Coronary artery (tissue), 2 donors: Measurements from ENCODE around the gene MEIKIN.
"Not testable (repeated sequence)": the region's sequence is repeated elsewhere in the genome, so short reads cannot be mapped to it uniquely, and the experiment has no call there.

Experiments used
- DNase-seq: peaks from one replicate; pipeline ENCODE4 v3.0.0-alpha.2; 2017; ENCODE audit warnings: low spot score
- H3K27ac ChIP-seq, 2 donors: fragments of 200-600 bp; sonication (generic); one replicate each; pipeline ENCODE4 v1.5.1; 2016 to 2019
- H3K4me3 ChIP-seq: fragments of 200-600 bp; sonication (generic); 2 replicates; pipeline ENCODE4 v1.5.1; 2016; ENCODE audit warnings: mild to moderate bottlenecking, moderate library complexity
- TF ChIP-seq, protein P1 (sequence below): fragments of 200-600 bp; sonication (generic); IDR thresholded peaks from one replicate; pipeline ENCODE4 v1.5.1; 2019; ENCODE audit warnings: antibody characterized with exemption

The MEIKIN gene

DNA sequence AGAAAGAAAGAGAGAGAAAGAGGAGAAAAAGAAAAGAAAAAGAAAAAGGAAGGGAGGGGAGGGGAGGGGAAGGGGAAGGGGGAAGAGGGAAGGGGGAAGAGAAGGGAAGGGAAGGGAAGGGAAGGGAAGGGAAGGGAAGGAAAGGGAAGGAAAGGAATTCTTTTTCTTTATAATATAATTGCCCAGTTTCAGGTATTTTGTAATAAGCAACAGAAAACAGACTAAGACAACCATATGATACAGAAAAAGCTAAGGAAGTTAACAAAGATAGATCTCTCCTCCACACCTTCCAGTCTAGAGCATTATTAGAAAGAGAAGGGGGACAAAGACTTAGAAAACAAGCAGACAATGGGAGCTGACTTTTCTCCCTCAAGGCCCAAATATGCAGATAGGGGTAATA, 31.0 kb downstream of the MEIKIN start:
- no peak overlapping the region for H3K4me3 ChIP-seq
- no peak overlapping the region for H3K27ac ChIP-seq
- no peak for DNase-seq
- TF ChIP-seq, protein P1, sequence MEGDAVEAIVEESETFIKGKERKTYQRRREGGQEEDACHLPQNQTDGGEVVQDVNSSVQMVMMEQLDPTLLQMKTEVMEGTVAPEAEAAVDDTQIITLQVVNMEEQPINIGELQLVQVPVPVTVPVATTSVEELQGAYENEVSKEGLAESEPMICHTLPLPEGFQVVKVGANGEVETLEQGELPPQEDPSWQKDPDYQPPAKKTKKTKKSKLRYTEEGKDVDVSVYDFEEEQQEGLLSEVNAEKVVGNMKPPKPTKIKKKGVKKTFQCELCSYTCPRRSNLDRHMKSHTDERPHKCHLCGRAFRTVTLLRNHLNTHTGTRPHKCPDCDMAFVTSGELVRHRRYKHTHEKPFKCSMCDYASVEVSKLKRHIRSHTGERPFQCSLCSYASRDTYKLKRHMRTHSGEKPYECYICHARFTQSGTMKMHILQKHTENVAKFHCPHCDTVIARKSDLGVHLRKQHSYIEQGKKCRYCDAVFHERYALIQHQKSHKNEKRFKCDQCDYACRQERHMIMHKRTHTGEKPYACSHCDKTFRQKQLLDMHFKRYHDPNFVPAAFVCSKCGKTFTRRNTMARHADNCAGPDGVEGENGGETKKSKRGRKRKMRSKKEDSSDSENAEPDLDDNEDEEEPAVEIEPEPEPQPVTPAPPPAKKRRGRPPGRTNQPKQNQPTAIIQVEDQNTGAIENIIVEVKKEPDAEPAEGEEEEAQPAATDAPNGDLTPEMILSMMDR, result no peak

DNA sequence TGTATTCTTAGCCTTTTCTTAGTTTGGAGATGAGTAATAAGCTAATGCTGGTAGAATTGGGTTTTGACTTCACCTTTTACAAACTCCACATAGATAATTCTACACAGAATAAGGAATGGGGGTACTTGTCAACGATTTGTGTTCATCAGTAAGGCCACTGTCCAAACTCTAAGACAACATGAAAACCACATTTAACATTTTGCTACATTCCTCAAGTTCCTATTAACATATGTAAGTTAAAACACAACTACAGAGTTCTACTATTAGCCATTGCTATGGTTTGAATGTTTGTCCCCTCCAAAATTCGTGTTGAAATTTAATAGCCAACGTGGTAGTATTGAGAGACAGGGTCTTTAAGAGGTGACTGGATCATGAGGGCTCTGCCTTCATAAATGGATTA, 31.9 kb downstream of the MEIKIN start:
- no peak for DNase-seq
- TF ChIP-seq, protein P1, result no peak
- H3K27ac ChIP-seq, result no peak overlapping the region
- no peak overlapping the region for H3K4me3 ChIP-seq

DNA sequence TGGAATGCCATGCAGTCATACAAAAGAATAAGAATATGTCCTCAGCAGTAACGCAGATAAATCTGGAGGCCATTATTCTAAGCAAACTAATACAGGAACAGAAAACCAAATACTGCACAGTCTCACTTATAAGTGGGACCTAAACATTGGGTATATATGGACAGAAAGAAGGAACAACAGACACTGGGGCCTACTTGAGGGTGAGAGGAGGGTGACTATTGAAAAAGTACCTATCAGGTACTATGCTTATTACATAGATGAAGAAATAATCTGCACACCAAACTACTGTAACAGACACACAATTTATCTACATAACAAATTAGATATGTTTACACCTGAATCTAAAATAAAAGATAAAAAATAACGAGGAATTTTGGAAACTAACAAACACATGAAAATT, 38.8 kb downstream of the MEIKIN start:
- no peak for DNase-seq
- TF ChIP-seq, protein P1, result no peak
- no peak overlapping the region for H3K4me3 ChIP-seq
- no peak overlapping the region for H3K27ac ChIP-seq

DNA sequence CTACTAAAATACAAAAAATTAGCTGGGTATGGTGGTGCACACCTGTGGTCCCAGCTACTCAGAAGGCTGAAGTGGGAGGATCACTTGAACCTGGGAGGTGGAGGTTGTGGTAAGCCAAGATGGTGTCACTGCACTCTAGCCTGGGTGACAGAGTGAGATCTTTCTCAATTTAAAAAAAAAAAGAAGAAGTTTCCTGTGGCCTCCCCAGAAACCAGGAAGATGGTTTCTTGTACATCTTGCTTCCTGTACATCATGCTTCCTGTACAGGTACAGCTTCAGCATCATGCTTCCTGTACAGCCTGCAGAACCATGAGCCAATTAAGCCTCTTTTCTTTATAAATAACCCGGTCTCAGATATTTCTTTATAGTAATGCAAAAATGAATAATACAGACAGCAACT, 43.2 kb downstream of the MEIKIN start:
- H3K27ac ChIP-seq, DNase-seq, H3K4me3 ChIP-seq: not testable (repeated sequence)

DNA sequence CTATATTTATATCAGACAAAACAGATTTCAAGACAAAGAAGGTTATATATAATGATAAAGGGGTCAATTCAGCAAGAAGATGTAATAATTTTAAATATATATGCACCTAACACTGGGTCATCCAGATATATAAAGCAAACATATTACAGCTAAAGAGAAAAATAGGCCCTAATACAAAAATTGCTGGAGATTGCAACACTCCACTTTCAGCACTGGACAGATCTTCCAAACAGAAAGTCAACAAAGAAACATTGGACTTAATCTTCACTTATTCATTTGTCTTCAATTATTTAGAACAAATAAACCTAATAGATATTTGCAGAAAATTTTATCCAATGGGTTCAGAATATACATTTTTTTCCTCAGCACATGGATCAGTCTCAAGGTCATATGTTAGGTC, 45.8 kb downstream of the MEIKIN start:
- H3K27ac ChIP-seq, result no peak overlapping the region
- no peak for DNase-seq
- no peak overlapping the region for H3K4me3 ChIP-seq
- TF ChIP-seq, protein P1, result no peak

DNA sequence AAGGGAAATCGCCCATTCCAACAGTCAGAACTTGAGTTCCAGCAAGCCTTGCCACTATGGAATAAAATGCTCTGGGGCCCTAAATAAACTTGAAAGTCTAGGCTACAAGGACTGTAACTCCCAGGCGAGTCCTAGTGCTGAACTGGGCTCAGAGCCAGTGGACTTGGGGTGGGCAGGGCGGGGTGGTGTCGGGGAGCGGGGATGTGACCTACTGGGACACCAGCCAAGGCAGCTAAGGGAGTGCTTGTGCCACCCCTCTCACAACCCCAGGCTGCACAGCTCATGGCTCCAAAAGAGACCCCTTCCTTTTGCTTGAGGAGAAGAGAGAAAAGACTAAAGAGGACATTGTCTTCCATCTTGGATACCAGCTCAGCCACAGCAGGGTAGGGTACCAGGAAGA, 61.5 kb downstream of the MEIKIN start:
- DNase-seq, result no peak
- H3K27ac ChIP-seq, result no peak overlapping the region
- H3K4me3 ChIP-seq, result no peak overlapping the region
- TF ChIP-seq, protein P1, result no peak

DNA sequence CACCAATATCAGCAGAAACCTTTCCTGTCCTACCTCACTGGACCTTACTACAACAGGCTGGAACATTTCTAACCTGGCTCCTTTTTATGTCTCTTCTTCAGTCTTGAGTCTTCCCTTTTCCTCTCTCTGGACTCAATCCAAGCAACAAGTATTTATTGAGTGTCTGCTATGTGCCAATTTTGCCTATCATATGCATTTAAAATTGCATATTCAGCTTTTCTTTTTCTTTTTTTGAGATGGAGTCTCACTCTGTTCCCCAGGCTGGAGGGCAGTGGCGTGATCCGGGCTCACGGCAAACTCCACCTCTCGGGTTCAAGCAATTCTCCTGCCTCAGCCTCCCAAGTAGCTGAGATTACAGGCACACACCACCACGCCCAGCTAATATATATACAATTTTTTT, 65.8 kb downstream of the MEIKIN start:
- TF ChIP-seq, protein P1, result no peak
- DNase-seq, result no peak

DNA sequence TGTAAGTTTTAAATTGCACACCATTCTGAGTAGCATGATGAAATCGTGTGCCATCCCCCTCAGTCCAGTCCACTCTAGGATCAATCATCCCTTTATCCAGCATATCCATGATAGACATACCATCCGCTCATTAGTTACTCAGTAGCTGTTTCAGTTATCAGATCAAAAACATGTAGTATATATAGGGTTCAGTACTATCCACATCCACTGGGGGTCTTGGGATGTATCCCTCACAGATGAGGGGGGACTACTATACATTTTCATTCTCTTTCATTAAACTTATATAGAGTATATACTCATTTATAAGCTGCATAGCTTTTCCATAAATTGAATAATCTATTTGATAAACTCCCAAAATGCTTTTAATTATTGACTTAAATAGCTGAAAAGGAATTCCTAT, 67.6 kb downstream of the MEIKIN start:
- DNase-seq, result no peak
- TF ChIP-seq, protein P1, result no peak
- H3K4me3 ChIP-seq, result no peak overlapping the region
- H3K27ac ChIP-seq, result no peak overlapping the region

More for the DNA sequence above, 65.8 kb downstream of the MEIKIN start:
- Histone ChIP-seq H3K27ac (no peak overlapping the region), H3K4me3 (no peak overlapping the region)

DNA sequence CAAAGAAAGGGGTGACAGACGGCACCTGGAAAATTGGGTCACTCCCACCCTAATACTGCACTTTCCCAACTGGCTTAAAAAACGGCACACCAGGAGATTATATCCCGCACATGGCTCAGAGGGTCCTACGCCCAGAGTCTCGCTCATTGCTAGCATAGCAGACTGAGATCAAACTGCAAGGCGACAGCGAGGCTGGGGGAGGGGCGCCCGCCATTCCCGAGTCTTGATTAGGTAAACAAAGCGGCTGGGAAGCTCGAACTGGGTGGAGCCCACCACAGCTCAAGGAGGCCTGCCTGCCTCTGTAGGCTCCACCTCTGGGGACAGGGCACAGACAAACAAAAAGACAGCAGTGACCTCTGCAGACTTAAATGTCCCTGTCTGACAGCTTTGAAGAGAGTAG, 74.2 kb downstream of the MEIKIN start:
- not testable (repeated sequence) for H3K4me3 ChIP-seq, DNase-seq

More for the DNA sequence above, 74.2 kb downstream of the MEIKIN start:
- H3K27ac ChIP-seq, result not testable (repeated sequence)
